Hematopoietic multipotent progenitor cell (in vitro differentiated cells): ENCODE measurements around the gene PLXNA4. TPM values are rescaled to one million over a fixed set of nuclear protein-coding genes. Genes with fewer than 3 reads are reported as not detected.

ENCODE experiments used
- DNase-seq, 3 donors: peaks; one replicate each; pipeline ENCODE4 v3.0.0-alpha.2; 2011 to 2015; ENCODE audit warnings: low read depth in 2 of 3, low spot score in 2 of 3
- total RNA-seq: library from RNA; depleted of rRNA; stranded (reverse); fragments of >200 nt; gene quantifications from one replicate; pipeline ENCODE4 v1.2.3, GENCODE V29; 2012

Gene PLXNA4
- total RNA-seq, 1 donor = 0.27 TPM

- no peak for DNase-seq
These were observed 203.2 kb downstream of the PLXNA4 start for GRCh38 chr7:132373041-132373440.

- no peak for DNase-seq
These were observed 204.3 kb downstream of the PLXNA4 start for GRCh38 chr7:132371948-132372347.

GRCh38 chr7:132368246-132368900 is 207.9 kb downstream of the PLXNA4 start:
- no peak for DNase-seq

- DNase-seq = no peak
These were observed 208.5 kb downstream of the PLXNA4 start for GRCh38 chr7:132367795-132368194.

GRCh38 chr7:132367004-132367403 is 209.3 kb downstream of the PLXNA4 start:
- no peak for DNase-seq

- DNase-seq = no peak
These were observed 212.0 kb downstream of the PLXNA4 start for GRCh38 chr7:132364226-132364625.

GRCh38 chr7:132362059-132362458 is 214.2 kb downstream of the PLXNA4 start:
- DNase-seq = no peak

- DNase-seq = no peak
These were observed 215.1 kb downstream of the PLXNA4 start for GRCh38 chr7:132361146-132361545.

GRCh38 chr7:132359743-132360142 is 216.5 kb downstream of the PLXNA4 start:
- no peak for DNase-seq

GRCh38 chr7:132355048-132355447 is 221.2 kb downstream of the PLXNA4 start:
- DNase-seq = no peak

- DNase-seq = no peak
These were observed 221.7 kb downstream of the PLXNA4 start for GRCh38 chr7:132354527-132354926.

- DNase-seq = no peak
These were observed 222.3 kb downstream of the PLXNA4 start for GRCh38 chr7:132353936-132354335.

GRCh38 chr7:132352800-132353199 is 223.5 kb downstream of the PLXNA4 start:
- no peak for DNase-seq

- DNase-seq = no peak
These were observed 224.2 kb downstream of the PLXNA4 start for GRCh38 chr7:132351954-132352499.

- DNase-seq = no peak
These were observed 225.5 kb downstream of the PLXNA4 start for GRCh38 chr7:132350741-132351140.

GRCh38 chr7:132349075-132349474 is 227.2 kb downstream of the PLXNA4 start:
- DNase-seq = no peak

GRCh38 chr7:132348341-132348740 is 227.9 kb downstream of the PLXNA4 start:
- DNase-seq = no peak

- no peak for DNase-seq
These were observed 228.4 kb downstream of the PLXNA4 start for GRCh38 chr7:132347858-132348257.

GRCh38 chr7:132347123-132347522 is 229.1 kb downstream of the PLXNA4 start:
- DNase-seq = no peak

- no peak for DNase-seq
These were observed 230.6 kb downstream of the PLXNA4 start for GRCh38 chr7:132345543-132346129.

GRCh38 chr7:132345030-132345429 is 231.2 kb downstream of the PLXNA4 start:
- no peak for DNase-seq

GRCh38 chr7:132343199-132343598 is 233.1 kb downstream of the PLXNA4 start:
- DNase-seq = no peak
